DLD1 (cell line): ENCODE measurements around the gene DEGS2.

ENCODE experiments used
- in situ Hi-C: cut with HindIII; loops from 2 replicates; pipeline ENCODE4 v1.10.0; 2017; ENCODE audit warnings: low sequenced_read_pairs

Gene DEGS2

DNA sequence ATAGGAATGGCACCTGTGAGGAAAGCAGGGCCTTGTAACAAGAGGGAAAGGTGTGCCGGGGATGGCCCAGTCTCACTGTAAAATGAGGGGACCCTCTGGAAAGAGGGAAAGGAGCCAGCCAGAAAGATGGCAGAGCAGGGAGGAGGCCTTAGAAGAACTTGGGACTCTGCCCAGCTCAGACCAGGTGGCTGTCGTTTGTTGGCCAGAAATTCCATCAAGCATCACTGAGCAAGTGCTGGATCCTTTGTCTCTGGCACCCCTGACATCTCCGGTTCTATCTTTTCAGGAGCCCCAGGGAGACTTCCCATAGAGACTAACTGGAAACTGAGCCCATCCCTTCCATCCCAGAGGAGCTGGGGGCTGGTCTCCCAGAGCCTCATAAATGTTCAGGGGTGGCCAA is 43.3 kb downstream of the DEGS2 start:
- in situ Hi-C loops: no loop called here

DNA sequence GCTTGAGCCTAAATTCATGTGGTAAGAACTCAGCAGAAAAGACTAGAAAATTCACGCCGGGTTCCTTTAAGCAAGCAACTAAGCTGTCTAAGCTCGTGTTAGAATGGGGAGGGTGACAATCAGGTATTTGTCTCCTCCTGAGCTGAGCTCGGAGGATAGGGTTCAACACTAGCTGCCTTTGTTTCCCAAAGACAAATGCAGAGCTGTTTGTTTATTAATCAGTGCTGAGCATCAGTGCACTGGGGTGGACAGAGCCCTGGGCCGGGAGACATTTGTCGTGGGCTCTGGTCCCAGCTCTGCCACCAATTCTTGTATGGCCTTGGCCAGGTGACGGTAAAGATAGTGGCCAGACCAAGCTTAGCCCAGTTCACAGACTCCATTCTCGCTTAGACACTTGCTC is 43.7 kb downstream of the DEGS2 start:
- in situ Hi-C loops: no loop called here

DNA sequence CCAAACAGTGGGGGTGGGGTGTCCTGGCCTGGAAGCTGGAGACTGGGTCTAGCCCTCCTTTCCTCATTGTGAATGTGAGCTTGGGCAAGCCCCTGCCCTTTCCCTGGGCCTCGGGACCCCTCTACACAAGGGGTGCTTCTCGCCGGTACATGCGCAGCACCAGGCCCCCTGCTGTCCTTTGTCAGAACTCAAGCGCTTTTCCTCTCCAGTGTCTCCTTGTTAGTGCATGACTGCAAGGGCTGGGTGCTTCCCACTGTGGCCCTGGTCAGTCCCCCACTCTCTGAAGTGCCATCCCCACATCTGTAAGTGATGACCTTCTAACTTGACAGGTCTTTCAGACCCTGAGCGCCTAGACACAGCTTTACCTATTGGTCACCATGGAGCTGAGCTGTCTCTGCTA is 44.2 kb downstream of the DEGS2 start:
- in situ Hi-C loops: no loop called here

DNA sequence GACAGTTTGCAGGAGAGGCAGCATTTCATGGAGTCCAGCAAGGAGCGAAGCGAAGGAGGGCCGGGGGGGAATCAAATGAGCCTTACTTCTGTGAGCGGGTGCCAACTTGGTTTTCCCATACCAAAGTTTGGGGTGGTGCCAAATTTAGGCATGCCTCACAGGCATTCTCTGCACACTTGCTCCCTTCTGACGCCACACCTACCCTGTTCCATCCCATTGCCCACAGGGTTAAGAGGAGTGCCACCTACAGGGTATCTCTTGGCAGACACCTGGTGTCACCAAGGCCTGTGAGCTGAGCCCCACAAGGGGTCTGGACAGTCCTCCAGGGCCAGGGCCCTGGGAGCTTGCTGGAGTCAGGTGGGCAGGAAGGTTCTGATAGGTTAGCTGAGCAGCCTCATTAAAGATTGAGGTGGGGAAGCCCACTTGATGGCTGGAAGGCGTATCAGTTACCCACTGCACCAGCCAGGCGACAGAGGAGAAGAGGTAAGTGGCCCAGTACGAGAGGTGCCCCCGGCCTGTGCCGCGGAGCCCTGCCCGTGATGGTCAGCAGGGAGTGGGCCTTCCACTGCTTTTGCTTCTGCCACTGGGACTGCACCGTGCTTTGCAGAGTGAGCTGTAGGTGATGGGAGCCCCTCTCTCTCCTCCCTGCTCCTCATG is 45.2 kb downstream of the DEGS2 start:
- in situ Hi-C loops: no loop called here

DNA sequence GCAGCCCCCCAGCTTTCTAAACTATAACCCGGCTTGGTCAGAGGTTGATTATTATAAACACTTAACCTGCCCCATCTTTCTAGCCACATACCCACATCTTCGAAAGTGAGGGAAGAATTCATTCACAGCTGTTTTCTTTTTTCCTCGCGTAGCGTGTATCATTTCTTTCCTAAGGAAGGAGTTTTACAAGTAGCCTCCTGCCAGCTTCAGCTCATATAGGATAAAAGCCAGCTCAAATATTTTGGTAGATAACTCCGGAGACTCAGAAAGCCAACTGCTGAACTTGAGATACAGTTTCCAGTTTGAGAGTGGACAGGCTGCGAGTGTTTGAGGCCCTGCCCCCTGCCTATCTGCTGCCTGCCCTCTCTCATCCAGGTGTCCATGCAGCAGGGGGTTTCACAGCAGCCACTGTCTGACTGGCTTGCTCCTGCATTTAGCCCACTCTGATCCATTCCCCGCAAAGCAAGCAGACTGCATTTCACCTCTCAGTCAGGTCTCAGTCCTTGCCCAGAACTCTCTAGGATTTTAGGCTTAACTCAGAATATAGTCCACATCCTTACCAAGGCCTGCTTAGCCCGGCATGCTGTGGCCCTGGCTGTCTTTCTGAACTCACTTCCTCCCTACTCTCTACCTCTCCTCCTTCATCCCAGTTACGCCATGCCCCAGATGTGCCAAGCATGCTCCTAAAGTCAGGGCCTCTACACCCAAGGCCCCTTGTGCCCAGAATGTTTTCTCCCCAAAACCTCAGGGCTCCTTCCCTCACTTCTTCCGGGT is 47.3 kb downstream of the DEGS2 start:
- in situ Hi-C loops: no loop called here

DNA sequence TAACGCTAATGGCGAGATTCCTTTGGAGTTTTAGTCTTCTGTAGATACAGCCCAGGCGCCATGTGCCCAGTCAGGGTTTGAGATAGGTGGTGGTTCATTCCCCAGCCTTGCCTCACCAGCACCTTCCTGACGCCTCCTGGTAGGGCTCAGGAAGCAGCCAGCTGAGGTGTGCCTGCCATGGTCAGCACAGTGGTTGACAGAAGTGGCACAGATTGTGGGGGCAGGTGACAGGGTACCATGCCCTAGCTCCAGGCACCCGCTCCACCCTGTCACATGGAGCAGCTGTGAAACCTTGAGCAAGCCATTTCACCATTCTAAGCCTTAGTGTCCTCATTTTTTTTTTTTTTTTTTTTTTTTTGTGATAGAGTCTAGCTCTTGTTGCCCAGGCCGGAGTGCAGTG is 48.6 kb downstream of the DEGS2 start:
- in situ Hi-C loops: no loop called here

DNA sequence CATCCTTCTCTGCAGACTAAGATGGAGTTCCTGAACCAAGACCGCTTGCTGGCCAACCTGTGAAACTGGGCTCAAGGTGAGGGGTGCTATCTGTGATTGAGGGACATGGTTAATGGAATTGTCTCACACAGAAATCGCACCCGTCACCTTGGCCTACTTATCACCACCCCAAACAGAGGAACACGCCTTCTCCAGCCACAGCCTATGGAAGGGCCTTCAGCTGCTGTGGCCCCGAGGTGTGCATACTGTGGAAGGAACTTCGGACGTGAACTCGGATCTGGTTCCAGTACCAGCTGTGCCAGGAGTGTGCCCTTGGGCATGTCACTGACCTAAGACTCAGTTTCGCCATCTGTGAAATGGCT is 49.9 kb downstream of the DEGS2 start:
- in situ Hi-C loops: no loop called here

DNA sequence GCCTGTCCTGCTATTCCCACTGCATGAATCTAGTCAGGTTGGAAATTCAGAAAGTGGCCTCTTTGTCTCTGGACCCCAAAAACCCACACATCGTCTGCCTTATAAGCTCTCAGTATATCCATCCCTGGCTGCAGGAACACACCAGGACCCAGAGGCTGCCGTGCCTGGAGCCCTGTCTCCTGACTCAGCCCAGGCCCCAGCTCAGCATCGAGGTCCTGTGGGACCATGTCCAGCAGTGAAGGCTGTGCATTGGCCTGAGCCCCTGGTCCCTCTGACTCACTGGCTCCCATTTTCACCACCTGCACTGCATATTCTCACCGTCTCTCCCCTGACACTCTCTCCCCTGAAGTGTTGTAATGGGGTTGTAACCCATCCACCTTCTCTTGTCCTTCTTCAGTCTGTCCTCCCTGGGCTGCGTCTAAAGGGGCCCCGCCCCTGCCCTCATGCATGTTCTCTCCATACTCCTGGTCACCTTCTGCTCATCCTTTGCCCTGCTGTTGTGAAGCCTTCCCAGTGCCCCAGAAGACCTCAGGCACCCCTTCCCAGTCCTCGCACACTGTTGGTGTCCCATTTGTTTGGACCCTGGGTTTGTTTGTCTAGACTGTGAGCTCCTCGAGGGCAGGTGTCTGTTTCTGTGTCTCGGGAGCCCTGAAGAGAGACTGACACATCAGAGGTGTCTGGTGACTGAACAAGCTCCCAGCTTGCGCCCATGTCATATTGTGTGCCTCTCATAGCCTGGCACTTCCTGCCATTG is 50.4 kb downstream of the DEGS2 start:
- in situ Hi-C loops: no loop called here

DNA sequence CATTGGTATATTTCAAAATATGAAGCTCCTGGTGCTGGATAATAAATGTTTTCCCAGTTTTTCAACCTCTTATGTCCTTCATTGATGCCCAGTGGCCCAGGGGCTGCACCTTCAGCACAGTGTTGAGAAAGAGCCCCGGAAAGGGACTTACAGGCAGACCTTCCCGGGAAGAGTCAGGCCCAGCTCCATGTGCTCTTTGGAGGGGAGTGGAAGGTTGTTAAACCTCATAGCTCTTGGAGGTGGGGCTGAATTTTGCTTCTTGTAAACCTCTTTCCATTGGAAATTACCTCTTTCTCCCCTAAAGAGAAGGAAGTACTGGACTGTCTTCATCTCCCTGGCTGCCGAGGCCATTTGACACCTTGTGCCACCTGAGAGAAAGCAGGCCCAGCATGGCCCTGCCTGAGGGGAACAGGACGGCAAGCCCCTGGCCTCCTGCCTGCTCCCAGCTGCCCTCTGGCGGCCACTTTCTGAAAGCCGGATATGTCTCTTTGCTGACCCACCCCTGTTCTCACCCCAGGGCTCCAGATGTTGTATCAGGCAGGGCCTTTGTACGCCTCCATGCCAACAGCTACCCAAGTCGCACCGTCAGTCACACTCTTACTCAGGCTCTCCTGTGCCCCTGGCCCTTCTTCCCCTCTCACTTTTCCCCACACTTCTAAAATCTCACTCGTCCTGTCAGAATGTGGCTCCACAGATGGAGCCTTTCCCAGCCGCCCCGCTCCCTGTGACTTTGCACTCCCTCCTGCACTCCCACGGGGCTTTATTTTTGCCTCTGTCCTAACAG is 51.2 kb downstream of the DEGS2 start:
- in situ Hi-C loops: no loop called here

DNA sequence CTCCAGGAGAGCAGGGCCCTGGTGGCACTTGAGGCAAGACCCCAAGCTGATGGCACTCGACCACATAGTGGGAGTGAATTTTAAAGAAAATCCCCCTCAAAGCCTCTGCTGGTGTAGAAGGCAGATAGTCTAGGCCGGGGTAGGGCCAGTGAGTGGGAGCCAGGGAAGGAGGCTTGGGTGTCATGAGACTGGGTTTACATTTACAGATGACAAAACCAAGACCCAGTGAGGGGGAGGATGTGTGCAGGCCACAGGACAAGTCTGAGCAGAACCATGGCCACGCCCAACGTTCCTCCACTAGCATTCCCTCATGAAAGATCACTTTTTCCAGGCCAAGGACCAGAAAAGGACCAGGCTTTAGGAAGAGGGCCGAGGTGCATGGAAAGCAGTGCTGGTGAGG is 52.2 kb downstream of the DEGS2 start:
- in situ Hi-C loops: no loop called here

DNA sequence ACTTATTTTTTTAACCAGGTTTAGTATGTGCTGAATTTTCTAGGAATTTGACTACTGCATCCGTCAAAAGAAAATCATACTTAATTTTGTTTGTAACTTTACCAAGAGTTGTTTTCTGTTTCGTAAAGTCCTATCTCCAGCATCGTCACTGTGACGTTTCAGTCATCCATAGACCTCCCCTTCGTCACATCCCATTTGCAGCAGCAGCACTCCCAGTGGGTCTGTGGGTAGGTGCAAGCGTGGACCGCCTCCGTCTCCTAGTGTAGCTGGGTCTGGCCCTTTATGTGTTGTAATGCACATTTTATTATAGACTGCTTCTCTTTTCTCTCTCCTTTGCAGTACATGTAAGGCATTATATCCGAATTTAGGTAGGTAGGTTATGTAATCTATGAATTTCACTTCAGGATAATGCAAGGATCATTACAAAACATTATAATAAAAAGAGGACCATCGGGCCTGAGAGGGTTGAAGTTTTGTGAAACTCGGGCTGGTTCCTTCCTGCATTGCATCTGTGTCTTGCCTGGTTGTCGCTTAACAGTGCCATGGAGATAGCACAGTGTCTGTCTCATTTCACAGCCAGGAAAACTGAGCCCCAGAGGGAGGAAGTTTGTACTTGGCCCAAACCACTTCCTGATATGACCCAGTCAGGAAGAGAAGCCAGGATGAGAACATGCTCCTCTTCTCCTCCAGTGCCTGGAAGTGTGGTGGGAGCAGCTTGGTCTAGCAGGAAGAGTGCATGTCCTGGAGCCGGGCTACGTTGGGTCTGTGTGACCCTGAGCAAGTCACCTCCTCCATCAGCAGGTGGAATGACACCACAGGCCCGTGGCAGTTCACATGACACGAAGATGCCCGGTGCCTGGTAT is 53.0 kb downstream of the DEGS2 start:
- in situ Hi-C loops: no loop called here

DNA sequence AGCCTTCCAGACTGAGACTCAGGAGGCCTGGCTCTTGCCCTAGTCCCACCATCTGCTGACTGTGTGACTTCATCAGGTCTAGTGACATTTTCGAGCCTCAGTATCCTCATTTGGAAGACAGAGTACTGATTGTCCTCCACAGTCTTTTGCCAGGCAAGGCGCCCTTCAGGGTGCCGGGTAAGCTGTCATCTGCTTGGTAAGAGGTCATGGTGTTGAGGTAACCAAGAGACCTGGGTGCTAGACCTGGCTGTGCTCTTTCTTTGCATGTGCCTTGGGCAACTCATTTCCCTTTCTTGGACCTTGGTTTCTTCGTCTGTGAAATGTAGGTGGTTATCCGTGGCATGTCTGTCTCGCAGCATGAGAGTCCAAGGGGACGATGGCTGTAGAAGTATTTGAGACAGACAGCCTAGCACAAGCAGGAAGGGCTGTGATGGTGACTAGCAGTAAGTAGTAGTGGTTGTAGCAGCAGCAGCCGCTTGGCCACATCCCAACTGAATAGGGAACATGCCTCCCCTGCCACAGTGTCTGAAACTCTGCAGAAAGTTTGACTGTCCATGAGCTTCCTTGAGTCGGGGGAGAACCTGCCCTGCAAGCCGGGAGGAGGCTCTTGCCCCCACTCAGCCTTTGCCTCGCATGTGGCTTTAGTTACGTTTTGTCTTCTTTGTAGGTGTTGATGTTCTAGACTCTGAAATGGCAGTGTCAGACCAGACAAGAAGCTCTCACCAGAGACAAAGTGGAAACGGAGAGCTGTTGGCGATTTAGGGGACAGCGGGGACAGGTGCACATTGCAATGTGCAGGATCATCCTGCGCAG is 53.9 kb downstream of the DEGS2 start:
- in situ Hi-C loops: no loop called here

DNA sequence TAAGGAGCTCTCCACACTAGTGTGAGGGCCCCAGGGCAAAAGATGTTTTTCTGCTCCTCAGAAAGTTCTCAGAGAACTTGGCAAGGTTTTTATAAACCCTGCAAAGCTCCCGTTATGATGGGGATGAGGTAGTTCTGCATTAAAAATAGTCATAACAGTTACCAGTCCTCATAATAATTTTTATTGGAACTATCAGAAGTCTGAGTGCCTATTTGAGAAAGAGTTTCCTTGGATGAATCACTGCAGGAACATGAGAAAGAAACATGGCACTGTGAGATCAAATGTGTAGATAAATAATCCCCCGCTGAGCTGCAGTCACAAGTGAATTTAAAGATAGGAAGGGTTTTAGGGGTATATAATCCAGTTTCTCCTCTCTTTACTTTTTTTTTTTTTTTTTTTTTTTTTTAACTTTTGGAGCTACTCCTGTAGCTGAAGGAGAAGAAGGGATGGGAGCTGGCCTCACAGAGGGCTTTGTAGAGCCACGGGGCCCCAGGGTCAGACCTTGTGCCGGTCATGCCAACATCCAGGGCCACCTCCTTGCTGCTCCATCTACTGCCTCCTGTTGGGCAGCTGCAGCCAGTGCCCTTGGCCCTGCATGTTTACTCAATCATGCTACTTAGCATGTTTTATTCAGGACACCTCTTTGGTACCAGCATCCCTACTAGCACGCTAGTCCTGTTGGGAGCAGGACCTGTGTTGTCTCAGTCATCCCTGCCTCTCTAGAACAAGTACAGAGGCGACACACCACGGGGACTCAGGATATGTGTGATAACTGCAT is 54.7 kb downstream of the DEGS2 start:
- in situ Hi-C loops: no loop called here

DNA sequence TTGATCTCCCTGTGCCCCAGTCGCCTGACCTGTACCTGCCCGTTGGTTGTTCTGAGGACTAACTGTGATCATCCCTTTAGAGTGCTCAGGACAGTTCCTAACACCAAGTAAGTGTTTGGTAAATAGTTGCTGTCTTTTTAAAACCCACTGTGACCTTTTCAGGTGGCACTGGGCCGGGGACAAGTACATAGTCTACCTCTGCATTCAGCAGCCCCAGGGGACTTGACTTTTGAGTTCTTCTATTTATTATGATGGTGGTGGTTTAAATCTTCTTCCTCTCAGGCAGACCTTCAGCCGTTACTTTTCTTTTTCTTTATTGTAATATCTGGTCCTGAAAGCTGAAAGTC is 55.5 kb downstream of the DEGS2 start:
- in situ Hi-C loops: no loop called here

DNA sequence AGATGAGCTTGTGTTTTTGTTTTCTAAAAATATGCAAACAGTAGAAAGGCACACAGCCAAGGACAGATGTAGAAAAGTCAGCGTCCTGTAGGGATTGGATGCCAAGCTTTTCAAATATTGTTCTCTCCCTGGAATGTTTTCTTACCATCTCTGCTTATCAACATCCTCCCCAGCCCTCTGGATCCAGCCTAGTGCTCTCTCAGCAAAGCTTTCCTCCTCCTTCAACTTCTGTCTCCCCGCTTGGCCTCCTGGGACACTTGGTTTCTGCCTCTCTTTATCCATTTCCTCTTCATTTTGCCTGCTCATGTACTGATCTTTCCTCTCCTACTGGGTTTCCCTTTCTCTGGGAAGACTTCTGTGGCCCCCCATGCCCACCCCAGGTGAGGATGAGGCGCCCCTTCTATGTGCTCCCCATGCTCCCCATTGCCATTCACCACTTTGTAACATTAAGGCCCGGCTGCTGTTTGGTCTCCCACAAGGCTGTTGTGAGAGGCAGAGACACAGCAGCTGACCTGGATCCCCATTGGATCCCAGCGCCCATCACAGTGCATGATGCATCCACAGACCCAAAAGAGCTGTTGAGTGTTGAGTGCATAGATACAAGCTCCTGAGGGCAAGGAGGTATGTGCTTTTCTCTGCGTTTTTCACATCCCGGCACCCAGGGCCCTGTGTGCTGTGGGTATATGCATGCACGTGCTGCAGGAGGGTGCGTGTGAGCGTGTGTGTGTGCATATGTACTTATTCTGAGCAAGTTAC is 56.0 kb downstream of the DEGS2 start:
- in situ Hi-C loops: no loop called here

DNA sequence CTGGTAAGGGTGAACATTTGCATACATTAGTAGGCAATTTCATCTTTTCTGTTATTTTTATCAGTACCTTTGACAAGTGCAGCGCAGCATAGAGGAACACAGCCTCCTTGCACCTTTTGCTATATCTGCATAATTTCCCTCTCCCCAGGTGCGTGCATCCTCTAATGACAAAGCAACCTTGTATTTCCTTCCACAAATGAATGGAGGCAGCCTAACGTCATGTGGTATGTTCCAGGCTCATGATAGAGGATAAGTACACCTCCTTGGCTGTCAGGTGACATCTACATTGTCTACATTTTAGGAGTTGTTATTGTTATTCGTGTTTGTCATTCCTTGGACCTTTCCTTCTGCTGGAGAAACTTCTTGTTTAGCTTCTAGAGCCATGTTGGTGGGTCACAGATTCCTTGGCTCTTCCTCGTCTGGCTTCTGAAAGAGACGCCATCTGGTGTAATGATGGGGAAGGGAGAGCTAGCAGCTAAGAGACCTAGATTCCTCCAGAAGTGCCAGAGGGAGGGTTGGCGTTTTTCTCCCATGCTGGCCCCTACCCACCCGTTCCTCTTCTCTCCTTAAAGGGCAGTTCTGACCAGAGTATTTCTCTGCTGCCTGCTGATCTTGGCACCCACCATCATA is 57.2 kb downstream of the DEGS2 start:
- in situ Hi-C loops: no loop called here

DNA sequence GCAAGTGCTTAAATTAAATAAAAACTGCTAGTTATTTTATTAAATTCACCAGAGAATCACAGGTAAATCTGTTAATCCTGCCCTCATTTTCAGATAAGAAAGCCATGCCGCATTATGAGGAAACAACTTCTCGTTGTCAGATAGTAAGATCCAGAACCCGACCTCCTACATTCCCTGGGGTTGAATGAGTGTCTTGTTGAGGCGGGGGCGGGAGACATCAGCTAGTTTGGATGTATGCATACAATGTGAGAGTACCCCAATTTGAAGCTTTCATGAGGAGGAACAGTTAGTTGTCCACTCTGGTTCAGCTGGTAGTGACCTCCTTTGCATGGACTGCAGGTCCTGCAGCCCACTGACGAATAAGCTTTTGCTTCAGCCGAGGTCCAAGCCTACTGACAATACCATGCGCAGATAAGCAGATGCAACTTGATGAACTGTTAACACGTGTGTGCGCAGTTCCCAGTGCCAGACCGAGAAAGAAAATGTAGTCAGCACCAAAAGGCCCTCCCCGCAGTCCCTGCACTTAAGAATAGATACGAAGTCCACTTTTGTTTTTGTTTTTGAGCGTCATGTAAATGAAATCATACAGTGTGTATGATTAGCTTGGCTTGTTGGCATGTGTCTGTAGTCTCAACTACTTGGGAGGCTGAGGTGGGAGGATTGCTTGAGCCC is 59.3 kb downstream of the DEGS2 start:
- in situ Hi-C loops: no loop called here
